ENCODE results near the gene CAMTA1. TPM values are rescaled to one million over a fixed set of nuclear protein-coding genes. Genes with fewer than 3 reads are reported as not detected.

The CAMTA1 gene
- total RNA-seq, 1 experiment from 2014 or later: 60.0 TPM

DNA sequence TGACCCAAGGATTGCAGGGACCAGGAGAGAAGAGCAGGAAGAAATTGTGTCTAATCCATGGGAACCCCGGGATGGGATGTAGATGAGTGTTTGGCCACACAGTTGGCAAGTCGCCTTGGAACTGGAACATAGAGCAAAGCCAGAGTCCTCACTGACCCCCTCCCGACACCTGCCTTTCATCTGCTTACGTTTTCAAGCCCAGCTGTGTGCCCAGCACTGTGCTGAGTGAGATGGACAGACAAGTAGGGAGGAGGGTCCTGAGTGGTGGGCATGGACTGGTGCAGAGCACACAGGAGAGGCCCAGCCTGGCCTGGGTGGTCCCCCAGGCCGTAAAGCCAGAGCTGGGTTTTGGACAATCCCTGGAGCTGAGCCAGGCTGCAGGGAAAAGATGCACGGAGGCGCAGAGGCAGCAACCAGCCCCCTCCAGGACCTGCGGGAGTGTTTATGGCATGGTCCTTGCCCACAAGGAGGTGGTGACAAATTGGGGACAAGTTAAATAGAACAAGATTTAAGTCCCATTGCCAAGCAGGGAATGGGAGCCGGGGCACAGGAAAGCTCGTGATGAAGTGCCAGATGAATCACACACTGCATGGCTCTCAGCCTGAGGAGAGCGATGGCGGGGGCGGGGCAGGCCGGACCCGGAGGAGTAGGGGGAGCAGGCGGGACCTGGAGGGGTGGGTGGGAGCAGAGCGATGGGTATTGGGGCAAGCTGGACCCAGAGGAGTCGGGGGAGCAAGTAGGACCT lies 828.0 kb downstream of the CAMTA1 start:
- no peak overlapping the region for H3K27ac Mint-ChIP-seq (ENCODE audit: unreplicated experiment)
- intact Hi-C loops (cut with micrococcal nuclease; ENCODE audit: unreplicated experiment): no loop called here

DNA sequence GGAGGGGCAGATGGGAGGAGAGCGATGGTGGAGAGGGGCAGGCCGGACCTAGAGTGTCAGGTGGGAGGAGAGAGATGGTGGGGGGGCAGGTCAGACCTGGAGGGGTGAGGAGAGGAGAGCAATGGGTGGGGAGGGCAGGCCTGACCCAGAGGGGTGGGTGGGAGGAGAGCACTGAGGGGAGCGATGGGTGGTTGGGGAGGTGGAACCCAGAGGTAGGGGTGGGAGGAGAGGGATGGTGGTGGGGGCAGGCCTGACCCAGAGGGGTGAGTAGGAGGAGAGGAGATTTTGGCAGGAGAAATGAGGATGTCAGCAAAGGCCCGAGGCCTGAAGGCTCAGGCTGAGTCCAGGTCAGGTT lies 828.6 kb downstream of the CAMTA1 start:
- DNase-seq: no peak
- Histone ChIP-seq H3K27me3 (replicated peaks; ENCODE audit: control insufficient read depth, insufficient read depth, low read length) (no peaks in the 10 kb centered on the region; the same call in 1 of the 2 replicates), H3K9me3 (no peaks in the 10 kb centered on the region), H3K36me3 (ENCODE audit: control insufficient read depth, insufficient read depth, low read length) (no peaks in the 10 kb centered on the region), H3K4me3 (ENCODE audit: low read depth, low read length) (no peak overlapping the region), H3K4me1 (no peaks in the 10 kb centered on the region)
- intact Hi-C loops (cut with micrococcal nuclease; ENCODE audit: unreplicated experiment): no loop called here
- Mint-ChIP-seq H3K4me1 (ENCODE audit: low read depth, unreplicated experiment) (no peaks in the 10 kb centered on the region), H3K36me3 (ENCODE audit: insufficient read depth, unreplicated experiment) (no peaks in the 10 kb centered on the region), H3K27me3 (ENCODE audit: insufficient read depth, unreplicated experiment) (peaks cover 21% of the 10 kb centered on the region), H3K9me3 (ENCODE audit: unreplicated experiment) (no peaks in the 10 kb centered on the region), H3K4me3 (ENCODE audit: unreplicated experiment) (no peak overlapping the region), H3K27ac (ENCODE audit: unreplicated experiment) (no peak overlapping the region)
- TF ChIP-seq CTCF (IDR thresholded peaks at IDR 0.05; ENCODE audit: insufficient read depth in 1 of 2, low read depth in 1 of 2, low read length in 1 of 2, severe bottlenecking in 1 of 2, unreplicated experiment in 1 of 2): no peak
- no TSS peak for BruUV-seq (replicated peaks)
- ChIA-PET CTCF (interaction anchor here (0.6 kb wide), 2 partner anchors 35 to 1133 kb away, joined by 3 read pairs; no protein-coding TSS in a partner anchor), POLR2A (no interaction called here)

More for the DNA sequence above, 828.0 kb downstream of the CAMTA1 start:
- TF ChIP-seq CTCF (IDR thresholded peaks at IDR 0.05; ENCODE audit: insufficient read depth in 1 of 2, low read depth in 1 of 2, low read length in 1 of 2, severe bottlenecking in 1 of 2, unreplicated experiment in 1 of 2): no peak
- Histone ChIP-seq H3K9me3 (no peaks in the 10 kb centered on the region), H3K4me3 (ENCODE audit: low read depth, low read length) (no peak overlapping the region), H3K36me3 (ENCODE audit: control insufficient read depth, insufficient read depth, low read length) (no peaks in the 10 kb centered on the region), H3K4me1 (no peaks in the 10 kb centered on the region), H3K27me3 (replicated peaks; ENCODE audit: control insufficient read depth, insufficient read depth, low read length) (no peaks in the 10 kb centered on the region; the same call in 1 of the 2 replicates)
- Mint-ChIP-seq H3K4me1 (ENCODE audit: low read depth, unreplicated experiment) (no peaks in the 10 kb centered on the region), H3K27me3 (ENCODE audit: insufficient read depth, unreplicated experiment) (peaks cover 19% of the 10 kb centered on the region), H3K4me3 (ENCODE audit: unreplicated experiment) (no peak overlapping the region), H3K9me3 (ENCODE audit: unreplicated experiment) (no peaks in the 10 kb centered on the region), H3K36me3 (ENCODE audit: insufficient read depth, unreplicated experiment) (no peaks in the 10 kb centered on the region)
- ChIA-PET CTCF (interaction anchor here (0.6 kb wide), 2 partner anchors 35 to 1133 kb away, joined by 3 read pairs; no protein-coding TSS in a partner anchor), POLR2A (no interaction called here)
- no TSS peak for BruUV-seq (replicated peaks)
- no peak for DNase-seq

DNA sequence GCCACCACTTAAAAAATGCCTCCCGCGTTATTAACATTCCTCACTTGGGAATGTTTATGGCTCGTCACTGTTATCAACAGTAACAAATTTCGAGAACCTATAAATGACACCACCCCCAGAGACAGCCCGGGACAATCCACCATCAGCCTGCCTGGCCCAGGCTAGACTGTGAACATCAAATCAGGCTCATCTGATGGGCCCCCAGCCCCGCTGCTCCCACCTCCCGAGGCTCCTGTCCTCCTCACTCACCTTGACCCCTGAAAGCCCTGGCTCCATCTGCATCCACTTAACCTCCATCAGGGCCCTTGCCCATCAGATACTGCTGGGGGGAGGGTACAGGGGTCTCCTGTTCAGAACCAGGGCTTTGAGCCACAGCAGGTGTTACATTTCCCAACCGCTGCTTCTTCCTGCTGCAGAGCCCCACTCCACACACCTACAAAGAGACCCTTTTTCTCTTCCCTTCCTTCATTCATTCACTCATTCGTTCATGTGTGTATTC lies 829.4 kb downstream of the CAMTA1 start:
- TF ChIP-seq CTCF (IDR thresholded peaks at IDR 0.05; ENCODE audit: insufficient read depth in 1 of 2, low read depth in 1 of 2, low read length in 1 of 2, severe bottlenecking in 1 of 2, unreplicated experiment in 1 of 2): no peak
- H3K4me1 ChIP-seq: no peaks in the 10 kb centered on the region
- intact Hi-C loops (cut with micrococcal nuclease; ENCODE audit: unreplicated experiment): no loop called here
- Mint-ChIP-seq H3K4me1 (ENCODE audit: low read depth, unreplicated experiment) (no peaks in the 10 kb centered on the region), H3K36me3 (ENCODE audit: insufficient read depth, unreplicated experiment) (no peaks in the 10 kb centered on the region), H3K9me3 (ENCODE audit: unreplicated experiment) (no peaks in the 10 kb centered on the region), H3K27ac (ENCODE audit: unreplicated experiment) (no peak overlapping the region), H3K27me3 (ENCODE audit: insufficient read depth, unreplicated experiment) (peaks cover 21% of the 10 kb centered on the region), H3K4me3 (ENCODE audit: unreplicated experiment) (no peak overlapping the region)
- H3K27me3 ChIP-seq (replicated peaks; ENCODE audit: control insufficient read depth, insufficient read depth, low read length): no peaks in the 10 kb centered on the region; the same call in 1 of the 2 replicates
- ChIA-PET CTCF (no interaction called here), POLR2A (no interaction called here)
- BruUV-seq (replicated peaks): no TSS peak
- no peaks in the 10 kb centered on the region for H3K9me3 ChIP-seq
- no peaks in the 10 kb centered on the region for H3K36me3 ChIP-seq (ENCODE audit: control insufficient read depth, insufficient read depth, low read length)
- no peak for DNase-seq
- no peak overlapping the region for H3K4me3 ChIP-seq (ENCODE audit: low read depth, low read length)
